ENCODE results near the gene MAGI2. TPM values are rescaled to one million over a fixed set of nuclear protein-coding genes. Genes with fewer than 3 reads are reported as not detected.

Gene MAGI2
- total and polyA plus RNA-seq, 2 of the 13 experiments (the other 11 are each of a cell fraction or from before 2014, with no cell fraction given) = 1.5 to 3.8 TPM

- BruUV-seq (replicated peaks) = no TSS peak
- POLR2A ChIA-PET = no interaction called here
- 73% methylated on average over 2 of the region's 2 CpGs for WGBS (ENCODE audit: low lambda C conversion rate)
- TF ChIP-seq EEA1 (CRISPR knock-in tag; IDR thresholded peaks at IDR 0.05; ENCODE audit: borderline replicate concordance) (no peak), PLRG1 (conservative IDR thresholded peaks at IDR 0.05) (no peak), CCDC6 (CRISPR knock-in tag; IDR thresholded peaks at IDR 0.05) (no peak), NR2C2 (CRISPR knock-in tag; IDR thresholded peaks at IDR 0.05; ENCODE audit: borderline replicate concordance) (no peak)
- no peak overlapping the region for H3K9ac ChIP-seq (ENCODE audit: insufficient read depth, low read depth, low read length)
- no peaks in the 10 kb centered on the region; the same call in 1 of the 2 replicates for H4K20me1 ChIP-seq (ENCODE audit: insufficient read depth, low read length)
- no peaks in the 10 kb centered on the region for H3K36me3 ChIP-seq (replicated peaks in 1 of 2; ENCODE audit: control insufficient read depth in 1 of 2, insufficient read depth in 2 of 2, low read length in 2 of 2)
- H3K79me2 ChIP-seq (ENCODE audit: insufficient read depth, low read length) = no peaks in the 10 kb centered on the region
- FAIRE-seq (no peak), ATAC-seq (no peak), DNase-seq (ENCODE audit: low spot score) (no peak)
- H2AFZ ChIP-seq (ENCODE audit: low read length) = no peak overlapping the region
- CTCF ChIA-PET (ENCODE audit: low intra/inter-chr PET ratio, low total read pairs) = no interaction called here
- H3K27me3 ChIP-seq (ENCODE audit: control insufficient read depth in 1 of 2, insufficient read depth in 2 of 2, low read length in 2 of 2) = no peaks in the 10 kb centered on the region
- no peak overlapping the region for H3K27ac ChIP-seq (ENCODE audit: extremely low read length, insufficient read depth, low read length)
- H3K4me2 ChIP-seq (ENCODE audit: low read depth, low read length) = no peak overlapping the region
- no peaks in the 10 kb centered on the region for H3K4me1 ChIP-seq (ENCODE audit: insufficient read depth, low read length)
- no peaks in the 10 kb centered on the region for H3K9me3 ChIP-seq (ENCODE audit: low read length)
- intact Hi-C loops (cut with micrococcal nuclease; ENCODE audit: unreplicated experiment) (no loop called here), in situ Hi-C loops (cut with HindIII; ENCODE audit: extremely low pct_ligation_motif_present, low pct_unique_long_range_greater_than_20kb) (no loop called here)
- no peak overlapping the region for H3K4me3 ChIP-seq (replicated peaks in 1 of 3; ENCODE audit: insufficient read depth in 1 of 3, low read depth in 2 of 3, low read length in 3 of 3)
Measured at GRCh38 chr7:78357709-78358108, 1095.8 kb downstream of the MAGI2 start.

- DNase-seq (ENCODE audit: low spot score) (no peak), ATAC-seq (no peak), FAIRE-seq (no peak)
- 14% methylated on average over 3 of the region's 3 CpGs for WGBS (ENCODE audit: low lambda C conversion rate)
- Histone ChIP-seq H3K4me2 (ENCODE audit: low read depth, low read length) (no peak overlapping the region), H4K20me1 (ENCODE audit: insufficient read depth, low read length) (no peaks in the 10 kb centered on the region; the same call in 1 of the 2 replicates), H3K27me3 (ENCODE audit: control insufficient read depth in 1 of 2, insufficient read depth in 2 of 2, low read length in 2 of 2) (no peaks in the 10 kb centered on the region), H3K4me3 (replicated peaks in 1 of 3; ENCODE audit: insufficient read depth in 1 of 3, low read depth in 2 of 3, low read length in 3 of 3) (no peak overlapping the region), H3K27ac (ENCODE audit: extremely low read length, insufficient read depth, low read length) (no peak overlapping the region), H3K36me3 (replicated peaks in 1 of 2; ENCODE audit: control insufficient read depth in 1 of 2, insufficient read depth in 2 of 2, low read length in 2 of 2) (no peaks in the 10 kb centered on the region), H3K9ac (ENCODE audit: insufficient read depth, low read depth, low read length) (no peak overlapping the region), H3K4me1 (ENCODE audit: insufficient read depth, low read length) (no peaks in the 10 kb centered on the region), H3K79me2 (ENCODE audit: insufficient read depth, low read length) (no peaks in the 10 kb centered on the region), H2AFZ (ENCODE audit: low read length) (no peak overlapping the region), H3K9me3 (ENCODE audit: low read length) (no peaks in the 10 kb centered on the region)
- ChIA-PET POLR2A (no interaction called here), CTCF (ENCODE audit: low intra/inter-chr PET ratio, low total read pairs) (no interaction called here)
- intact Hi-C loops (cut with micrococcal nuclease; ENCODE audit: unreplicated experiment) (no loop called here), in situ Hi-C loops (cut with HindIII; ENCODE audit: extremely low pct_ligation_motif_present, low pct_unique_long_range_greater_than_20kb) (no loop called here)
- BruUV-seq (replicated peaks) = no TSS peak
- no peak for TF ChIP-seq ZFP37 (CRISPR knock-in tag; IDR thresholded peaks at IDR 0.05; ENCODE audit: borderline replicate concordance)
- TF ChIP-seq ZNF512B (CRISPR knock-in tag; IDR thresholded peaks at IDR 0.05; ENCODE audit: borderline replicate concordance) = no peak
- TF ChIP-seq NR2F6 (IDR thresholded peaks at IDR 0.05) = no peak
- no peak for TF ChIP-seq NR2F6 (CRISPR knock-in tag; IDR thresholded peaks at IDR 0.05)
- TF ChIP-seq ZFAT (CRISPR knock-in tag; conservative IDR thresholded peaks at IDR 0.05) = no peak
- TF ChIP-seq ZBTB33 (CRISPR knock-in tag; IDR thresholded peaks at IDR 0.05) = no peak
- TF ChIP-seq RFXANK (CRISPR knock-in tag; IDR thresholded peaks at IDR 0.05) = no peak
- TF ChIP-seq, protein P1, sequence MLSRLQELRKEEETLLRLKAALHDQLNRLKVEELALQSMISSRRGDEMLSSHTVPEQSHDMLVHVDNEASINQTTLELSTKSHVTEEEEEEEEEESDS (CRISPR knock-in tag; IDR thresholded peaks at IDR 0.05; ENCODE audit: borderline replicate concordance) = no peak
Measured at GRCh38 chr7:78355834-78356233, 1097.6 kb downstream of the MAGI2 start.
